Measurements from ENCODE around the gene LRRC75B. TPM values are rescaled to one million over a fixed set of nuclear protein-coding genes. Genes with fewer than 3 reads are reported as not detected.
A peak's percentile ranks its signal among the peaks of the same experiment; 100 is the strongest.

Gene LRRC75B
- total and polyA plus RNA-seq, 10 donors, result 2.9 to 6.7 (median 5.4) TPM

GRCh38 chr22:24543185-24543601 lies 49.7 kb downstream of the LRRC75B start:
- Histone ChIP-seq H3K9me3 (no peaks in the 10 kb centered on the region), H3K27me3 (replicated peaks in 1 of 7) (no peaks in the 10 kb centered on the region), H3K4me3 (no peak overlapping the region), H3K27ac (peak overlapping the region in 3 of 8 donors; percentile 74 to 79 (median 79)), H3K4me1 (peaks cover 4 to 53% (median 20%) of the 10 kb centered on the region in 6 donors), H3K36me3 (peaks cover 7 to 100% (median 81%) of the 10 kb centered on the region in 6 donors)
- intact Hi-C loops (cut with DNase I; ENCODE audit: low total_unique reads), result no loop called here
- 85 to 97% (median 91%) methylated on average over 6 to 7 of the region's 7 CpGs for WGBS, 5 donors
- no peak for TF ChIP-seq POLR2AphosphoS5 (IDR thresholded peaks at IDR 0.05)
- TF ChIP-seq CTCF (IDR thresholded peaks at IDR 0.05 in 8 of 11, conservative IDR thresholded peaks at IDR 0.05 in 3 of 11), result no peak
- DNase-seq, result no peak

GRCh38 chr22:24542641-24543040 lies 50.2 kb downstream of the LRRC75B start:
- H3K4me3 ChIP-seq, result peak overlapping the region in 1 of 8 donors; percentile 21
- H3K4me1 ChIP-seq, result peaks cover 4 to 52% (median 20%) of the 10 kb centered on the region in 6 donors
- peak overlapping the region in 7 of 8 donors; percentile 1 to 79 (median 66) for H3K27ac ChIP-seq
- peak in 2 of 3 donors; percentile 5 to 36 for TF ChIP-seq POLR2AphosphoS5 (IDR thresholded peaks at IDR 0.05)
- no peak for TF ChIP-seq POLR2A (IDR thresholded peaks at IDR 0.05)
- TF ChIP-seq CTCF (IDR thresholded peaks at IDR 0.05 in 8 of 11, conservative IDR thresholded peaks at IDR 0.05 in 3 of 11), result no peak
- DNase-seq, result no peak
- peaks cover 7 to 100% (median 75%) of the 10 kb centered on the region in 6 donors for H3K36me3 ChIP-seq
- no peaks in the 10 kb centered on the region for H3K27me3 ChIP-seq (replicated peaks in 1 of 7)
- intact Hi-C loops (cut with DNase I; ENCODE audit: low total_unique reads), result no loop called here
- no peaks in the 10 kb centered on the region for H3K9me3 ChIP-seq
- 50 to 73% (median 61%) methylated on average over 7 to 9 of the region's 9 CpGs; no CpG with 5 or more reads in 1 of the 5 donors for WGBS, 5 donors

- no peaks in the 10 kb centered on the region for H3K27me3 ChIP-seq (replicated peaks in 1 of 7)
- peak overlapping the region in 7 of 8 donors; percentile 1 to 79 (median 66) for H3K27ac ChIP-seq
- peak; percentile 51 for DNase-seq
- H3K36me3 ChIP-seq, result peaks cover 7 to 99% (median 68%) of the 10 kb centered on the region in 6 donors
- 52 to 89% (median 67%) methylated on average over 3 to 6 of the region's 6 CpGs for WGBS, 5 donors
- H3K4me1 ChIP-seq, result peaks cover 4 to 52% (median 20%) of the 10 kb centered on the region in 6 donors
- H3K4me3 ChIP-seq, result peak overlapping the region in 1 of 8 donors; percentile 21
- intact Hi-C loops (cut with DNase I; ENCODE audit: low total_unique reads), result no loop called here
- TF ChIP-seq POLR2AphosphoS5 (IDR thresholded peaks at IDR 0.05) (no peak), CTCF (IDR thresholded peaks at IDR 0.05 in 8 of 11, conservative IDR thresholded peaks at IDR 0.05 in 3 of 11) (no peak), POLR2A (IDR thresholded peaks at IDR 0.05) (no peak)
- H3K9me3 ChIP-seq, result no peaks in the 10 kb centered on the region
These were observed 51.0 kb downstream of the LRRC75B start for GRCh38 chr22:24541681-24542515.

- intact Hi-C loops (cut with DNase I; ENCODE audit: low total_unique reads), result no loop called here
- TF ChIP-seq POLR2AphosphoS5 (IDR thresholded peaks at IDR 0.05) (no peak), CTCF (IDR thresholded peaks at IDR 0.05 in 8 of 11, conservative IDR thresholded peaks at IDR 0.05 in 3 of 11) (no peak), POLR2A (IDR thresholded peaks at IDR 0.05) (no peak)
- no peaks in the 10 kb centered on the region for H3K27me3 ChIP-seq (replicated peaks in 1 of 7)
- H3K4me3 ChIP-seq, result no peak overlapping the region
- WGBS, 5 donors, result 88 to 98% (median 95%) methylated on average over 2 of the region's 2 CpGs
- no peak overlapping the region for H3K27ac ChIP-seq
- no peaks in the 10 kb centered on the region for H3K9me3 ChIP-seq
- H3K4me1 ChIP-seq, result peaks cover 4 to 52% (median 20%) of the 10 kb centered on the region in 6 donors
- H3K36me3 ChIP-seq, result peaks cover 7 to 94% (median 59%) of the 10 kb centered on the region in 6 donors
- no peak for DNase-seq
These were observed 52.4 kb downstream of the LRRC75B start for GRCh38 chr22:24540470-24540869.
